WTC11 (cell line): ENCODE results near the gene PHF5A.

Source experiments
- TCF7 ChIP-seq: sonication (generic); formaldehyde crosslinking; IDR thresholded peaks from 2 replicates; pipeline ENCODE4 v1.8.0; 2022; ENCODE audit warnings: mild to moderate bottlenecking, low read depth, missing genetic modification reagents, moderate library complexity
- TEAD4 ChIP-seq: sonication (generic); formaldehyde crosslinking; IDR thresholded peaks from 2 replicates; pipeline ENCODE4 v1.8.0; 2022; ENCODE audit warnings: mild to moderate bottlenecking, missing genetic modification reagents
- TP53 ChIP-seq: sonication (generic); formaldehyde crosslinking; IDR thresholded peaks from 2 replicates; pipeline ENCODE4 v1.8.1; 2023; ENCODE audit warnings: mild to moderate bottlenecking, missing genetic modification reagents
- TF ChIP-seq, protein P1 (sequence below): sonication (generic); formaldehyde crosslinking; IDR thresholded peaks from 2 replicates; pipeline ENCODE4 v1.8.0; 2022; ENCODE audit warnings: mild to moderate bottlenecking, missing genetic modification reagents
- TF ChIP-seq, protein P2 (sequence below): fragments of 200-600 bp; IDR thresholded peaks from 2 replicates; pipeline ENCODE4 v1.8.0; 2022; ENCODE audit warnings: antibody characterized with exemption
- TF ChIP-seq, protein P3 (sequence below): sonication (generic); formaldehyde crosslinking; IDR thresholded peaks from 2 replicates; pipeline ENCODE4 v1.8.0; 2023; ENCODE audit warnings: missing genetic modification reagents, mild to moderate bottlenecking, borderline replicate concordance
- TF ChIP-seq, protein P4 (sequence below): sonication (generic); formaldehyde crosslinking; IDR thresholded peaks from 2 replicates; pipeline ENCODE4 v1.8.1; 2022; ENCODE audit warnings: low read depth, missing genetic modification reagents, borderline replicate concordance
- TF ChIP-seq, protein P5 (sequence below): sonication (generic); formaldehyde crosslinking; IDR thresholded peaks from 2 replicates; pipeline ENCODE4 v1.8.0; 2022; ENCODE audit warnings: mild to moderate bottlenecking, missing genetic modification reagents
- TF ChIP-seq, protein P6 (sequence below): sonication (generic); formaldehyde crosslinking; IDR thresholded peaks from 2 replicates; pipeline ENCODE4 v1.8.1; 2023; ENCODE audit warnings: mild to moderate bottlenecking, missing genetic modification reagents

DNA sequence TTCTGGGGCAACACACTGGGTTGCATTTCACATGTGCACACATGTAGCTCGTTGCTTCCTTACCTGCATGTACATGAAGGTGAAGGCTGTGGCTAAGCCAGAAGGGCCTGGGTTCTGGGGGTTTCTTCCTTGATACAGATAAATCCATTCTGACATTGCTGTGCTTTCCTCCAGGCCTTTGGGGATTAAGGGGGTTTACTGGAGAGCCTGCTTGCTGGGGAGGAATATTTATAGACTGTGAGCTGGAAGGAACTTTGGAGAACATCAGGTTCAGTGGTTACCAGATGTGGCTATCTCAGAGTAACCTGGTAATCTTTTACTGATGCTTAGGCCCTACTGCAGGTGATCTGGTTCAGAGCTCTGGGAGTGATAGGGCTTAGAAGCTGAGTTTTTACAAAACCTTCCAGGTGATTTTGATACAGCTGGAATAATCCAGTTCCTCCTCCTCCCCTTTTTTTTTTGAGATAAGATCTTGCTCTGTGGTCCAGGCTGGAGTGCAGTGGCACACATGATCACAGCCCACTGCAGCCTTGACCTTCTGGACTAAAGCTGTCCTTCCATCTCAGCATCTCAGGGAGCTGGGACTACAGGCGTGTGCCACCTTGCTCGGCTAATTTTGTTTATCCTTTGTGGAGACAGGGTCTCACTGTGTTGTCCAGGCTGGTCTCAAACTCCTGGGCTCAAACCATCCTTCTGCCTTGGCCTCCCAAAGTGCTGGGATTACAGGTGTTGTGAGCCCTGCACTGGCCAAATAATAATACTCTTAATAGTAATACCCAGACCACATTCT is 20.3 kb upstream of the PHF5A start:
- TF ChIP-seq, protein P1, sequence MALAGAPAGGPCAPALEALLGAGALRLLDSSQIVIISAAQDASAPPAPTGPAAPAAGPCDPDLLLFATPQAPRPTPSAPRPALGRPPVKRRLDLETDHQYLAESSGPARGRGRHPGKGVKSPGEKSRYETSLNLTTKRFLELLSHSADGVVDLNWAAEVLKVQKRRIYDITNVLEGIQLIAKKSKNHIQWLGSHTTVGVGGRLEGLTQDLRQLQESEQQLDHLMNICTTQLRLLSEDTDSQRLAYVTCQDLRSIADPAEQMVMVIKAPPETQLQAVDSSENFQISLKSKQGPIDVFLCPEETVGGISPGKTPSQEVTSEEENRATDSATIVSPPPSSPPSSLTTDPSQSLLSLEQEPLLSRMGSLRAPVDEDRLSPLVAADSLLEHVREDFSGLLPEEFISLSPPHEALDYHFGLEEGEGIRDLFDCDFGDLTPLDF (CRISPR knock-in tag) = no peak
- TF ChIP-seq, protein P2, sequence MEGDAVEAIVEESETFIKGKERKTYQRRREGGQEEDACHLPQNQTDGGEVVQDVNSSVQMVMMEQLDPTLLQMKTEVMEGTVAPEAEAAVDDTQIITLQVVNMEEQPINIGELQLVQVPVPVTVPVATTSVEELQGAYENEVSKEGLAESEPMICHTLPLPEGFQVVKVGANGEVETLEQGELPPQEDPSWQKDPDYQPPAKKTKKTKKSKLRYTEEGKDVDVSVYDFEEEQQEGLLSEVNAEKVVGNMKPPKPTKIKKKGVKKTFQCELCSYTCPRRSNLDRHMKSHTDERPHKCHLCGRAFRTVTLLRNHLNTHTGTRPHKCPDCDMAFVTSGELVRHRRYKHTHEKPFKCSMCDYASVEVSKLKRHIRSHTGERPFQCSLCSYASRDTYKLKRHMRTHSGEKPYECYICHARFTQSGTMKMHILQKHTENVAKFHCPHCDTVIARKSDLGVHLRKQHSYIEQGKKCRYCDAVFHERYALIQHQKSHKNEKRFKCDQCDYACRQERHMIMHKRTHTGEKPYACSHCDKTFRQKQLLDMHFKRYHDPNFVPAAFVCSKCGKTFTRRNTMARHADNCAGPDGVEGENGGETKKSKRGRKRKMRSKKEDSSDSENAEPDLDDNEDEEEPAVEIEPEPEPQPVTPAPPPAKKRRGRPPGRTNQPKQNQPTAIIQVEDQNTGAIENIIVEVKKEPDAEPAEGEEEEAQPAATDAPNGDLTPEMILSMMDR = no peak
- TF ChIP-seq, protein P3, sequence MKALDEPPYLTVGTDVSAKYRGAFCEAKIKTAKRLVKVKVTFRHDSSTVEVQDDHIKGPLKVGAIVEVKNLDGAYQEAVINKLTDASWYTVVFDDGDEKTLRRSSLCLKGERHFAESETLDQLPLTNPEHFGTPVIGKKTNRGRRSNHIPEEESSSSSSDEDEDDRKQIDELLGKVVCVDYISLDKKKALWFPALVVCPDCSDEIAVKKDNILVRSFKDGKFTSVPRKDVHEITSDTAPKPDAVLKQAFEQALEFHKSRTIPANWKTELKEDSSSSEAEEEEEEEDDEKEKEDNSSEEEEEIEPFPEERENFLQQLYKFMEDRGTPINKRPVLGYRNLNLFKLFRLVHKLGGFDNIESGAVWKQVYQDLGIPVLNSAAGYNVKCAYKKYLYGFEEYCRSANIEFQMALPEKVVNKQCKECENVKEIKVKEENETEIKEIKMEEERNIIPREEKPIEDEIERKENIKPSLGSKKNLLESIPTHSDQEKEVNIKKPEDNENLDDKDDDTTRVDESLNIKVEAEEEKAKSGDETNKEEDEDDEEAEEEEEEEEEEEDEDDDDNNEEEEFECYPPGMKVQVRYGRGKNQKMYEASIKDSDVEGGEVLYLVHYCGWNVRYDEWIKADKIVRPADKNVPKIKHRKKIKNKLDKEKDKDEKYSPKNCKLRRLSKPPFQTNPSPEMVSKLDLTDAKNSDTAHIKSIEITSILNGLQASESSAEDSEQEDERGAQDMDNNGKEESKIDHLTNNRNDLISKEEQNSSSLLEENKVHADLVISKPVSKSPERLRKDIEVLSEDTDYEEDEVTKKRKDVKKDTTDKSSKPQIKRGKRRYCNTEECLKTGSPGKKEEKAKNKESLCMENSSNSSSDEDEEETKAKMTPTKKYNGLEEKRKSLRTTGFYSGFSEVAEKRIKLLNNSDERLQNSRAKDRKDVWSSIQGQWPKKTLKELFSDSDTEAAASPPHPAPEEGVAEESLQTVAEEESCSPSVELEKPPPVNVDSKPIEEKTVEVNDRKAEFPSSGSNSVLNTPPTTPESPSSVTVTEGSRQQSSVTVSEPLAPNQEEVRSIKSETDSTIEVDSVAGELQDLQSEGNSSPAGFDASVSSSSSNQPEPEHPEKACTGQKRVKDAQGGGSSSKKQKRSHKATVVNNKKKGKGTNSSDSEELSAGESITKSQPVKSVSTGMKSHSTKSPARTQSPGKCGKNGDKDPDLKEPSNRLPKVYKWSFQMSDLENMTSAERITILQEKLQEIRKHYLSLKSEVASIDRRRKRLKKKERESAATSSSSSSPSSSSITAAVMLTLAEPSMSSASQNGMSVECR (CRISPR knock-in tag) = no peak
- TF ChIP-seq TEAD4 (CRISPR knock-in tag) (no peak), TCF7 (no peak), TP53 (CRISPR knock-in tag) (no peak)
- TF ChIP-seq, protein P4, sequence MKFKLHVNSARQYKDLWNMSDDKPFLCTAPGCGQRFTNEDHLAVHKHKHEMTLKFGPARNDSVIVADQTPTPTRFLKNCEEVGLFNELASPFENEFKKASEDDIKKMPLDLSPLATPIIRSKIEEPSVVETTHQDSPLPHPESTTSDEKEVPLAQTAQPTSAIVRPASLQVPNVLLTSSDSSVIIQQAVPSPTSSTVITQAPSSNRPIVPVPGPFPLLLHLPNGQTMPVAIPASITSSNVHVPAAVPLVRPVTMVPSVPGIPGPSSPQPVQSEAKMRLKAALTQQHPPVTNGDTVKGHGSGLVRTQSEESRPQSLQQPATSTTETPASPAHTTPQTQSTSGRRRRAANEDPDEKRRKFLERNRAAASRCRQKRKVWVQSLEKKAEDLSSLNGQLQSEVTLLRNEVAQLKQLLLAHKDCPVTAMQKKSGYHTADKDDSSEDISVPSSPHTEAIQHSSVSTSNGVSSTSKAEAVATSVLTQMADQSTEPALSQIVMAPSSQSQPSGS (CRISPR knock-in tag) = no peak
- TF ChIP-seq, protein P5, sequence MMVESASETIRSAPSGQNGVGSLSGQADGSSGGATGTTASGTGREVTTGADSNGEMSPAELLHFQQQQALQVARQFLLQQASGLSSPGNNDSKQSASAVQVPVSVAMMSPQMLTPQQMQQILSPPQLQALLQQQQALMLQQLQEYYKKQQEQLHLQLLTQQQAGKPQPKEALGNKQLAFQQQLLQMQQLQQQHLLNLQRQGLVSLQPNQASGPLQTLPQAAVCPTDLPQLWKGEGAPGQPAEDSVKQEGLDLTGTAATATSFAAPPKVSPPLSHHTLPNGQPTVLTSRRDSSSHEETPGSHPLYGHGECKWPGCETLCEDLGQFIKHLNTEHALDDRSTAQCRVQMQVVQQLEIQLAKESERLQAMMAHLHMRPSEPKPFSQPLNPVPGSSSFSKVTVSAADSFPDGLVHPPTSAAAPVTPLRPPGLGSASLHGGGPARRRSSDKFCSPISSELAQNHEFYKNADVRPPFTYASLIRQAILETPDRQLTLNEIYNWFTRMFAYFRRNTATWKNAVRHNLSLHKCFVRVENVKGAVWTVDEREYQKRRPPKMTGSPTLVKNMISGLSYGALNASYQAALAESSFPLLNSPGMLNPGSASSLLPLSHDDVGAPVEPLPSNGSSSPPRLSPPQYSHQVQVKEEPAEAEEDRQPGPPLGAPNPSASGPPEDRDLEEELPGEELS = no peak
- TF ChIP-seq, protein P6, sequence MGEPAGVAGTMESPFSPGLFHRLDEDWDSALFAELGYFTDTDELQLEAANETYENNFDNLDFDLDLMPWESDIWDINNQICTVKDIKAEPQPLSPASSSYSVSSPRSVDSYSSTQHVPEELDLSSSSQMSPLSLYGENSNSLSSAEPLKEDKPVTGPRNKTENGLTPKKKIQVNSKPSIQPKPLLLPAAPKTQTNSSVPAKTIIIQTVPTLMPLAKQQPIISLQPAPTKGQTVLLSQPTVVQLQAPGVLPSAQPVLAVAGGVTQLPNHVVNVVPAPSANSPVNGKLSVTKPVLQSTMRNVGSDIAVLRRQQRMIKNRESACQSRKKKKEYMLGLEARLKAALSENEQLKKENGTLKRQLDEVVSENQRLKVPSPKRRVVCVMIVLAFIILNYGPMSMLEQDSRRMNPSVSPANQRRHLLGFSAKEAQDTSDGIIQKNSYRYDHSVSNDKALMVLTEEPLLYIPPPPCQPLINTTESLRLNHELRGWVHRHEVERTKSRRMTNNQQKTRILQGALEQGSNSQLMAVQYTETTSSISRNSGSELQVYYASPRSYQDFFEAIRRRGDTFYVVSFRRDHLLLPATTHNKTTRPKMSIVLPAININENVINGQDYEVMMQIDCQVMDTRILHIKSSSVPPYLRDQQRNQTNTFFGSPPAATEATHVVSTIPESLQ (CRISPR knock-in tag) = no peak
